Heart right ventricle (tissue), 16 donors: ENCODE data around the gene MARCHF4. TPM values are rescaled to one million over a fixed set of nuclear protein-coding genes. Genes with fewer than 3 reads are reported as not detected.

Experiments used
- ATAC-seq, 8 donors: fragments of 200-7000 bp; cut with Tn5 transposase; one replicate each; pipeline ENCODE4 v1.9.1; 2020; ENCODE audit warnings: mild to moderate bottlenecking in 8 of 8, moderate library complexity in 8 of 8, moderate number of reproducible peaks in 1 of 8
- DNase-seq, 2 donors: peaks; one replicate each; pipeline ENCODE4 v3.0.0-alpha.2; 2020
- H3K27ac ChIP-seq, 10 donors: fragments of 200-600 bp; sonication (generic) in 2 of 10; one replicate each; pipeline versions ENCODE4 v1.5.0 to v1.8.0; 2020 to 2022; ENCODE audit warnings: mild to moderate bottlenecking in 3 of 10
- H3K27me3 ChIP-seq, 7 donors: fragments of 200-600 bp; one replicate each; pipeline ENCODE4 v1.8.0; 2021 to 2022; ENCODE audit warnings: mild to moderate bottlenecking in 2 of 7
- H3K36me3 ChIP-seq, 9 donors: fragments of 200-600 bp; sonication (generic) in 1 of 9; one replicate each; pipeline versions ENCODE4 v1.5.0 to v1.8.0; 2020 to 2022; ENCODE audit warnings: mild to moderate bottlenecking in 2 of 9
- H3K4me1 ChIP-seq, 9 donors: fragments of 200-600 bp; sonication (generic) in 1 of 9; one replicate each; pipeline versions ENCODE4 v1.5.0 to v1.8.0; 2020 to 2022; ENCODE audit warnings: mild to moderate bottlenecking in 4 of 9
- H3K4me3 ChIP-seq, 10 donors: fragments of 200-600 bp; sonication (generic) in 2 of 10; one replicate each; pipeline versions ENCODE4 v1.5.0 to v1.8.0; 2020 to 2022; ENCODE audit warnings: mild to moderate bottlenecking in 7 of 10, moderate library complexity in 2 of 10
- H3K9me3 ChIP-seq, 11 donors: fragments of 200-600 bp in 10 of 11; sonication (generic) in 2 of 11; one replicate each; pipeline versions ENCODE4 v1.5.0 to v1.8.0; 2013 to 2022; ENCODE audit warnings: mild to moderate bottlenecking in 2 of 11, control low read depth in 1 of 11, moderate library complexity in 1 of 11
- CTCF ChIP-seq, 9 donors: fragments of 200-600 bp; sonication (generic) in 2 of 9; IDR thresholded peaks; one replicate each; pipeline versions ENCODE4 v1.5.0 to v1.8.0; 2021 to 2022; ENCODE audit warnings: antibody characterized with exemption in 9 of 9, mild to moderate bottlenecking in 5 of 9, moderate library complexity in 1 of 9
- WGBS, 2 donors: extraction: QIAGEN DNeasy Blood & Tissue Kit; methylation state at CpG; one replicate each; pipeline ENCODE4 v1.1.7; 2013; ENCODE audit warnings: inconsistent platforms in 1 of 2; 5-methylcytosine and 5-hydroxymethylcytosine counted together
- intact Hi-C, 10 donors: fragments of 100-400 bp; cut with DNase I; formaldehyde crosslinking; loops; one replicate each; pipeline versions ENCODE4 v1.11.1 to v1.14.2; 2022
- polyA plus RNA-seq, 2 donors: library from polyadenylated mRNA; stranded (reverse); fragments of 200-250 nt; gene quantifications; one replicate each; pipeline ENCODE4 v1.2.3, GENCODE V29; 2013
- total RNA-seq, 10 donors: library from RNA; stranded (reverse); fragmentation: NEBNext Ultra II Directional in 3 of 10; extraction: Animal tissue kit (Norgen Biotek cat#: 25700) in 3 of 10; gene quantifications; one replicate each; pipeline versions ENCODE4 v1.2.1 to v1.2.4, GENCODE V29; 2021 to 2023
- donor health status: Arrhythmogenic right ventricular cardiomyopathy.
- donor health status: ischemic (EF 13 %, LVEDD 7.1; RV severe dilation, severe dysfunction).
- donor health status: healthy with polysubstance abuse.
- donor health status: DM: no; HTN: yes; CAD: no.
- donor health status: DM: no; HTN: no; CAD: no.
- donor health status: ischemic (EF 25% LVEDD 6.9; RV normal size, moderate dysfunction).
- donor health status: ischemic (EF 25% LVEDD 5.7; RV mildly dilated, moderate dysfunction).
- donor health status: healthy.
- donor health status: DM: yes; HTN: yes; CAD: no.
- donor health status: Ischemic cardiomyopathy.
- donor health status: ischemic (EF 35%, LVEDD 5.7; RV mildly dilated, moderate dysfunction).
- donor health status: nonischemic (EF 11% LVEDD 7.7; RV severe dilation, severe dysfunction).
- donor health status: DM: yes; HTN: yes; CAD: no.
- donor health status: PGD.
- donor health status: ischemic (EF 29% LVEDD 5.4; RV normal size, mild dysfunction).
- donor health status: nonischemic (EF 23%, LVEDD 6.1; RV moderate dilation, normal function).

Gene MARCHF4
- total and polyA plus RNA-seq, 12 donors, result 0.01 to 0.40 (median 0.08) TPM; not detected in 8

GRCh38 chr2:216350214-216350791, 22.0 kb downstream of the MARCHF4 start:
- H3K27ac ChIP-seq, result no peak overlapping the region
- peaks cover 0 to 10% (median 0%) of the 10 kb centered on the region in 9 donors for H3K4me1 ChIP-seq
- H3K27me3 ChIP-seq, result peaks cover 0 to 14% (median 0%) of the 10 kb centered on the region in 7 donors
- DNase-seq (no peak), ATAC-seq (peak in 1 of 8 donors; percentile 22)
- H3K36me3 ChIP-seq, result no peaks in the 10 kb centered on the region
- H3K4me3 ChIP-seq, result no peak overlapping the region
- TF ChIP-seq CTCF (IDR thresholded peaks at IDR 0.05), result no peak
- 90 to 98% methylated on average over 3 of the region's 3 CpGs for WGBS, 2 donors
- intact Hi-C loops, result no loop called here
- H3K9me3 ChIP-seq, result no peaks in the 10 kb centered on the region

- no peak for DNase-seq
- no peak overlapping the region for H3K4me3 ChIP-seq
- no peak for ATAC-seq
- peaks cover 0 to 10% (median 0%) of the 10 kb centered on the region in 9 donors for H3K4me1 ChIP-seq
- no peak overlapping the region for H3K27ac ChIP-seq
- WGBS, 2 donors, result 61 to 66% methylated on average over 3 of the region's 3 CpGs
- H3K9me3 ChIP-seq, result no peaks in the 10 kb centered on the region
- TF ChIP-seq CTCF (IDR thresholded peaks at IDR 0.05), result no peak
- intact Hi-C loops, result no loop called here
- no peaks in the 10 kb centered on the region for H3K36me3 ChIP-seq
- peaks cover 0 to 18% (median 0%) of the 10 kb centered on the region in 7 donors for H3K27me3 ChIP-seq
These were observed 22.9 kb downstream of the MARCHF4 start for GRCh38 chr2:216349366-216349765.

- intact Hi-C loops, result no loop called here
- Histone ChIP-seq H3K4me3 (no peak overlapping the region), H3K36me3 (no peaks in the 10 kb centered on the region), H3K9me3 (no peaks in the 10 kb centered on the region), H3K27me3 (peaks cover 0 to 17% (median 0%) of the 10 kb centered on the region in 7 donors), H3K27ac (no peak overlapping the region), H3K4me1 (peaks cover 0 to 10% (median 0%) of the 10 kb centered on the region in 9 donors)
- DNase-seq (no peak), ATAC-seq (no peak)
- TF ChIP-seq CTCF (IDR thresholded peaks at IDR 0.05), result no peak
- WGBS, 2 donors, result 57 to 58% methylated on average over 3 of the region's 3 CpGs
These were observed 23.5 kb downstream of the MARCHF4 start for GRCh38 chr2:216348756-216349308.

- Histone ChIP-seq H3K4me1 (peaks cover 0 to 3% (median 0%) of the 10 kb centered on the region in 9 donors), H3K4me3 (no peak overlapping the region), H3K9me3 (no peaks in the 10 kb centered on the region), H3K27ac (no peak overlapping the region), H3K27me3 (peaks cover 0 to 11% (median 0%) of the 10 kb centered on the region in 7 donors), H3K36me3 (no peaks in the 10 kb centered on the region)
- DNase-seq (no peak), ATAC-seq (no peak)
- intact Hi-C loops, result no loop called here
- TF ChIP-seq CTCF (IDR thresholded peaks at IDR 0.05), result no peak
- WGBS, 2 donors, result 56 to 65% methylated on average over 3 of the region's 3 CpGs
These were observed 25.5 kb downstream of the MARCHF4 start for GRCh38 chr2:216346781-216347180.
